Mesothelial cell of epicardium (in vitro differentiated cells): Measurements from ENCODE around the gene LPAR2. TPM values are rescaled to one million over a fixed set of nuclear protein-coding genes. Genes with fewer than 3 reads are reported as not detected.

Source experiments
- DNase-seq, 2 experiments: peaks; one replicate each; pipeline ENCODE4 v3.0.0; 2021; ENCODE audit warnings: low spot score in 2 of 2; ENCODE audit not compliant: unreplicated experiment in 2 of 2
- H3K27ac Mint-ChIP-seq: 2 replicates; pipeline ENCODE4 v1.8.0; 2021; ENCODE audit warnings: mixed read lengths
- H3K27me3 Mint-ChIP-seq: 2 replicates; pipeline ENCODE4 v1.8.0; 2021; ENCODE audit warnings: low read depth, mixed read lengths
- H3K36me3 Mint-ChIP-seq: 2 replicates; pipeline ENCODE4 v1.8.0; 2021; ENCODE audit warnings: mixed read lengths
- H3K4me1 Mint-ChIP-seq: 2 replicates; pipeline ENCODE4 v1.8.0; 2021; ENCODE audit warnings: mixed read lengths
- H3K4me3 Mint-ChIP-seq: 2 replicates; pipeline ENCODE4 v1.8.0; 2021; ENCODE audit warnings: mild to moderate bottlenecking, moderate library complexity, mixed read lengths
- H3K9me3 Mint-ChIP-seq: 2 replicates; pipeline ENCODE4 v1.8.0; 2021; ENCODE audit warnings: mixed read lengths
- total RNA-seq: library from RNA; stranded (reverse); gene quantifications from 3 replicates; pipeline ENCODE4 v1.2.1, GENCODE V29; 2021
- TF ChIP-seq, protein P1 (sequence below): fragments of 200-600 bp; sonication (generic); IDR thresholded peaks from one replicate; pipeline ENCODE4 v1.5.0; 2021; ENCODE audit warnings: antibody characterized with exemption; ENCODE audit not compliant: unreplicated experiment

Gene LPAR2
- total RNA-seq, 1 donor from 2014 or later: 87.1 TPM

DNA sequence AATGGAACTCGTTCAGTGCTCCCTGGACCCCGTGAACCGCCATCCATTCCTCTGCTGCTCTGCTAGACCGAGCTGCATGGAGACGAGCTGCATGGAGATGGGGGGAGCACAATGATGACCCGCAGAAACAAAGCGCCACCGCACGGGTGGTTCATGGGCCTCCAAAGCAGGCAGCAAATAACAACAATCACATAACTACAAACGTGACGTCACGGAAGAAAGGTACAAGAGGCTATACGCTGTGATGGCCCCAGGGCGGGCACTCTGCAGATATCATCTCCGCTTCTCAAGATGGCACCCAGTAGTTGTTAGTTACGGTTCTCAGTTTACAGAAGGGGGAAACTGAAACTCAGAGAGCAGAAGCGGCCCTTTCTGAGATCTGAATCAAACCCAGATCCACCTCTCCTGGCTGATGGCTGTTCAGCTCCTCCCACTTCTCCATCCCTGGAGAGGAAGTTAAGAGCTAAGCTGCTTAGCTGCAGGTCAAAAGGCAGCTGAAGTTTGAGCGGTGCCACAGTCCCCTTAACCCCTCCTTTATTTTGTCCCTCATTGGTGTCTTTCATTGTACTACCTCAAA, 33.7 kb upstream of the LPAR2 start:
- H3K27me3 Mint-ChIP-seq: no peaks in the 10 kb centered on the region
- peak overlapping the region; percentile 93 for H3K4me3 Mint-ChIP-seq
- DNase-seq: no peak
- peaks cover 20% of the 10 kb centered on the region for H3K4me1 Mint-ChIP-seq
- peaks cover 9% of the 10 kb centered on the region for H3K36me3 Mint-ChIP-seq
- no peaks in the 10 kb centered on the region for H3K9me3 Mint-ChIP-seq
- TF ChIP-seq, protein P1, sequence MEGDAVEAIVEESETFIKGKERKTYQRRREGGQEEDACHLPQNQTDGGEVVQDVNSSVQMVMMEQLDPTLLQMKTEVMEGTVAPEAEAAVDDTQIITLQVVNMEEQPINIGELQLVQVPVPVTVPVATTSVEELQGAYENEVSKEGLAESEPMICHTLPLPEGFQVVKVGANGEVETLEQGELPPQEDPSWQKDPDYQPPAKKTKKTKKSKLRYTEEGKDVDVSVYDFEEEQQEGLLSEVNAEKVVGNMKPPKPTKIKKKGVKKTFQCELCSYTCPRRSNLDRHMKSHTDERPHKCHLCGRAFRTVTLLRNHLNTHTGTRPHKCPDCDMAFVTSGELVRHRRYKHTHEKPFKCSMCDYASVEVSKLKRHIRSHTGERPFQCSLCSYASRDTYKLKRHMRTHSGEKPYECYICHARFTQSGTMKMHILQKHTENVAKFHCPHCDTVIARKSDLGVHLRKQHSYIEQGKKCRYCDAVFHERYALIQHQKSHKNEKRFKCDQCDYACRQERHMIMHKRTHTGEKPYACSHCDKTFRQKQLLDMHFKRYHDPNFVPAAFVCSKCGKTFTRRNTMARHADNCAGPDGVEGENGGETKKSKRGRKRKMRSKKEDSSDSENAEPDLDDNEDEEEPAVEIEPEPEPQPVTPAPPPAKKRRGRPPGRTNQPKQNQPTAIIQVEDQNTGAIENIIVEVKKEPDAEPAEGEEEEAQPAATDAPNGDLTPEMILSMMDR: no peak
- no peak overlapping the region for H3K27ac Mint-ChIP-seq

DNA sequence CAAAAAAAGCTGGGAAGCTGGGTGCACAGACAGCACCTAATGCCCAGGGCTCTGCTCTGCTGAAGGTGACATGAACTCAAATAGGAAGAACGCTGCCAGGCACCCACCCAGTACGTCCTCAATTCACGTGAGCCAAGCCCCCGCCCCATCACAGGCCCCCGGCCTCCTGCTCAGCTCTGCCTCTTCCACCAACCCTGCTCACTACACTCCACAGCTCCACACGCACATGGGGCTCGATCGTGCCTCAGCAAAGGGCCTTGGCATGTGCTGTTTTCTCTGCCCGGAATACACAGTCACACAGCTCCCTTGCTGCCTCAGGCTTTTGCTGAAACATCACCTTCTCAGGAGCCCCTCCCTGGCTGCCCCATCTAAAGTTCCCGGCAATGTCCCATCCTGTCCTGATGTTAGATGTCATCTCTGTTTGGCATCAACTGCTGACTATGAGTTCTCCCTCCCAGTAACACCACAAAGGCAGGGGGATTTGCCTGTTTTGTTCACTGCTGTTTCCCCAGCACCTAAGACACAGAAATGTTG, 33.2 kb upstream of the LPAR2 start:
- no peaks in the 10 kb centered on the region for H3K9me3 Mint-ChIP-seq
- peak overlapping the region; percentile 93 for H3K4me3 Mint-ChIP-seq
- no peaks in the 10 kb centered on the region for H3K27me3 Mint-ChIP-seq
- TF ChIP-seq, protein P1: no peak
- H3K27ac Mint-ChIP-seq: no peak overlapping the region
- DNase-seq: no peak
- H3K4me1 Mint-ChIP-seq: peaks cover 20% of the 10 kb centered on the region
- H3K36me3 Mint-ChIP-seq: peaks cover 10% of the 10 kb centered on the region

DNA sequence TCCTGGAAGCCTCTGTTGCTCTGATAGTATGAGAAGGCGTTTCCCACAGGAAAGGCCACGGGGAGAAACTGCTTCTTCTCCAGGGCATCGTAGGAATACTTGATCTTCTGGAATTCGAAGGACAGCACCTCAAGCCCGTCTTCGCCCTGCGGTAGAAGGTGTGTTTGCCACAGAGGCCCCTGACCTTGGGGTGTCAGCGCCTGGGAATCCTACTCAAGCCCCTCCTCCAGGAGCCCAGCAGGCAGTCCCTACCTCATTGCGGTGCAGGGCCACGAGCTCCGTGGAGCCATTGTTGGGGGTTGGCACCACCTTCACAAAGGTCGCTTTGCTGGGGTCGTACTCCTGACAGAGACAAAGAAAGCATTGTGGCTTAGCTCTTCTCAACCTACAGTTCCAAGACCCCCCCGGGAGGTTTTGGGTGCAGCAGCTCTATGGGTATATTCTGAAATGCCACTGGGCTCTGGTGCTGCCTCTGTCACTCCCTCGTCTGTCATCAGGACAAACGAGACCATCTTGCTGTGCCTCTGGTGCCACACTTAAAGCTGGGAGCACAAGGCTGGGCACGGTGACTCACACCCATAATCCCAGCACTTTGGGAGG, 31.7 kb upstream of the LPAR2 start:
- Mint-ChIP-seq H3K4me1 (peaks cover 20% of the 10 kb centered on the region), H3K27me3 (no peaks in the 10 kb centered on the region), H3K4me3 (no peak overlapping the region), H3K27ac (no peak overlapping the region), H3K36me3 (peaks cover 16% of the 10 kb centered on the region), H3K9me3 (no peaks in the 10 kb centered on the region)
- DNase-seq: no peak
- TF ChIP-seq, protein P1: no peak

DNA sequence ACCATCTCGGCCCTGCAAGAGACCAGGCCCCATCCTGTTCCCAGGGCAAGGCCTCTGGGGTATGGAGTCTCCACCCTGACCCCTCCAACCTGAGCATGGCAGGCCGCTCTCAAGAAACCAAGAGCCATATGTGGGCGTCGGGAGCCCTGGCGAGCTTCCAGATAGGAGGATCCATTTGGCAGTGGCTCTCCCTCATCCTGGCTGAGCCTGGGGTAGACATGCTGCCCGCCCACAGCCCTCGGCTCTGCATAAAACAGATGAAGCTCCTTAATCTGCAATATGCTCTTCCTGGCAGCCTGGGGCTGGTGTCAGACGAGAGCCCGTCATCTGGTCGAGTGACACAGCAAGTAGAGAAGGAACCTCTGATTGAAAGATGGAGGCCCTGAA, 29.4 kb upstream of the LPAR2 start:
- TF ChIP-seq, protein P1: no peak
- peaks cover 15% of the 10 kb centered on the region for H3K4me1 Mint-ChIP-seq
- no peak overlapping the region for H3K4me3 Mint-ChIP-seq
- no peak for DNase-seq
- no peaks in the 10 kb centered on the region for H3K27me3 Mint-ChIP-seq
- no peaks in the 10 kb centered on the region for H3K9me3 Mint-ChIP-seq
- peaks cover 30% of the 10 kb centered on the region for H3K36me3 Mint-ChIP-seq
- H3K27ac Mint-ChIP-seq: no peak overlapping the region

DNA sequence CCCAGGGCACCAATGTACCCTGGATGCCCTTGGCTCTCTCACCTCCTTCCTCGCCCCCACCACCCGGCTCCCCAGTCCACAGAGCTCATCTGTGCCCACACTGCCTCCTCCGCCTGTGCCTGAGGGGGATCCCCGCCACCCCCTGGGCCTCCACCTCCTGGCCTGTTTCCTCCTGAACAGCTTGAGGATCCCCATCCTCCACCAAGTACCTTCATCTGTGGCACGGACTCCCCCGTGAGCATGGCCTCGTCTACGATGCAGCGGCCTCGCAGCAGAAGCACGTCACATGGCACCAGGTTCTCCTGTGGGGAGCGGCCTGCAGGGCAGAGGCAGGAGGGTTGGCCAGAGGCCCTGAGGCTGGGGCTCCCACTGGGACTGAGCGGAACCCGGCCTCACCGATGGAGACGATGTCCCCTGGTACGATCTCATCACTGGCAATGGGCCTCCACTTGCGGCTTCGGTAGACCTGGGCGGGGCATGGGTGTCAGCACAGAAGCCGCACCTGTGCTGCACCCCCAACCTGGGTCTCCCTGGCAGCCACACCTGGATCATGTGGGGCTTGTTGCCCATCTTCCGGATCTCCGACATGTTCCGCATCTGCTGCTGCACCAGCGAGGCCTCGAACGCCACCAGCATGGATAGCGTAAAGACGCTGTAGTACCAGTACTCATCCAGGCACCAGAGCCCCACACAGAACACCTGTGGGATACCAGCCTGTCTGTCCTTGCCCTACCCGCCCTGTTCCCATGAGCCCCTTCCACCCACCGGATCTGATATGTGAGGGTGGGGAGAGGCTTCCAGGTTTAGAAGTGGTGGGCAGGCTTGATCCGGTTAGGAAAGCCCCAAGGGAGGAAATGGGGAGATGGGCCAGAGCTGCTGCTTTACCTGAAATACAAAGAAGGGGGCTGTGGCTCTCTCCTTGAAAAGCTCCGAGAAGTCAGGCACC, 28.7 kb upstream of the LPAR2 start:
- TF ChIP-seq, protein P1: no peak
- Mint-ChIP-seq H3K4me1 (peaks cover 8% of the 10 kb centered on the region), H3K27me3 (no peaks in the 10 kb centered on the region), H3K4me3 (no peak overlapping the region), H3K27ac (no peak overlapping the region), H3K9me3 (no peaks in the 10 kb centered on the region), H3K36me3 (peaks cover 30% of the 10 kb centered on the region)
- no peak for DNase-seq
